ENCODE results near the gene PCNX3. TPM values are rescaled to one million over a fixed set of nuclear protein-coding genes. Genes with fewer than 3 reads are reported as not detected.

Gene PCNX3
- polyA plus RNA-seq, 3 donors = 0.58 to 36.4 (median 1.7) TPM

GRCh38 chr11:65584106-65584505, 31.5 kb upstream of the PCNX3 start:
- no peaks in the 10 kb centered on the region for H3K27me3 ChIP-seq (ENCODE audit: control insufficient read depth in 2 of 2, insufficient read depth in 2 of 2, low read length in 2 of 2)
- no peak overlapping the region for H2AFZ ChIP-seq (ENCODE audit: insufficient read depth, low read depth, low read length, poor library complexity, severe bottlenecking)
- H3K27ac Mint-ChIP-seq = peak overlapping the region in 5 of 7 donors; percentile 21 to 77 (median 71)
- peaks cover 67% of the 10 kb centered on the region for H3K4me1 Mint-ChIP-seq
- H3K27me3 Mint-ChIP-seq (ENCODE audit: low read depth in 3 of 3) = peaks cover 0 to 2% (median 0%) of the 10 kb centered on the region in 3 donors
- 66% methylated on average over 5 of the region's 8 CpGs for WGBS (ENCODE audit: insufficient coverage)
- peaks cover 65 to 72% of the 10 kb centered on the region in 2 donors for H3K36me3 ChIP-seq (replicated peaks in 1 of 2; ENCODE audit: control insufficient read depth in 1 of 2, insufficient read depth in 2 of 2, low read length in 2 of 2)
- peaks cover 91% of the 10 kb centered on the region for H3K79me2 ChIP-seq (ENCODE audit: insufficient read depth, low read length)
- no peak overlapping the region for H3K9ac ChIP-seq (ENCODE audit: insufficient read depth, low read length, poor library complexity, severe bottlenecking)
- DNase-seq = no peak
- peaks cover 64 to 81% of the 10 kb centered on the region in 2 donors for H3K36me3 Mint-ChIP-seq
- intact Hi-C loops (cut with micrococcal nuclease) = no loop called here
- no peak for TF ChIP-seq CTCF (IDR thresholded peaks at IDR 0.05)
- peaks cover 97% of the 10 kb centered on the region for H4K20me1 ChIP-seq (ENCODE audit: insufficient read depth, low read length)
- H3K9me3 Mint-ChIP-seq = no peaks in the 10 kb centered on the region
- peaks cover 47 to 68% of the 10 kb centered on the region in 2 donors for H3K4me1 ChIP-seq (ENCODE audit: control insufficient read depth in 1 of 2, insufficient read depth in 2 of 2, low read length in 2 of 2)
- no peak overlapping the region for H3K4me2 ChIP-seq (replicated peaks; ENCODE audit: extremely low read depth, low read length, poor library complexity, severe bottlenecking)
- peak overlapping the region; percentile 11 to 50 for H3K27ac ChIP-seq (ENCODE audit: low read depth in 1 of 2, low read length in 2 of 2)
- H3K4me3 ChIP-seq (replicated peaks in 1 of 3; ENCODE audit: low read depth in 2 of 3, low read length in 3 of 3) = no peak overlapping the region
- no peak overlapping the region for H3K4me3 Mint-ChIP-seq
- no peaks in the 10 kb centered on the region for H3K9me3 ChIP-seq (replicated peaks in 1 of 2; ENCODE audit: control insufficient read depth in 1 of 2, insufficient read depth in 1 of 2, low read length in 2 of 2)

GRCh38 chr11:65584723-65585171, 30.8 kb upstream of the PCNX3 start:
- Mint-ChIP-seq H3K36me3 (peaks cover 60 to 79% of the 10 kb centered on the region in 2 donors), H3K27ac (peak overlapping the region in 2 of 7 donors; percentile 41 to 63), H3K27me3 (ENCODE audit: low read depth in 3 of 3) (peaks cover 0 to 2% (median 0%) of the 10 kb centered on the region in 3 donors), H3K4me3 (no peak overlapping the region), H3K4me1 (peaks cover 64% of the 10 kb centered on the region), H3K9me3 (no peaks in the 10 kb centered on the region)
- no peaks in the 10 kb centered on the region for H3K27me3 ChIP-seq (ENCODE audit: control insufficient read depth in 2 of 2, insufficient read depth in 2 of 2, low read length in 2 of 2)
- H4K20me1 ChIP-seq (ENCODE audit: insufficient read depth, low read length) = peaks cover 97% of the 10 kb centered on the region
- WGBS (ENCODE audit: insufficient coverage) = 99% methylated on average over 31 of the region's 46 CpGs
- H3K4me3 ChIP-seq (replicated peaks in 1 of 3; ENCODE audit: low read depth in 2 of 3, low read length in 3 of 3) = no peak overlapping the region
- H3K4me2 ChIP-seq (replicated peaks; ENCODE audit: extremely low read depth, low read length, poor library complexity, severe bottlenecking) = no peak overlapping the region
- peaks cover 65 to 71% of the 10 kb centered on the region in 2 donors for H3K36me3 ChIP-seq (replicated peaks in 1 of 2; ENCODE audit: control insufficient read depth in 1 of 2, insufficient read depth in 2 of 2, low read length in 2 of 2)
- peaks cover 47 to 68% of the 10 kb centered on the region in 2 donors for H3K4me1 ChIP-seq (ENCODE audit: control insufficient read depth in 1 of 2, insufficient read depth in 2 of 2, low read length in 2 of 2)
- intact Hi-C loops (cut with micrococcal nuclease) = no loop called here
- no peak overlapping the region for H2AFZ ChIP-seq (ENCODE audit: insufficient read depth, low read depth, low read length, poor library complexity, severe bottlenecking)
- peaks cover 91% of the 10 kb centered on the region for H3K79me2 ChIP-seq (ENCODE audit: insufficient read depth, low read length)
- no peaks in the 10 kb centered on the region for H3K9me3 ChIP-seq (replicated peaks in 1 of 2; ENCODE audit: control insufficient read depth in 1 of 2, insufficient read depth in 1 of 2, low read length in 2 of 2)
- no peak overlapping the region for H3K9ac ChIP-seq (ENCODE audit: insufficient read depth, low read length, poor library complexity, severe bottlenecking)
- no peak for TF ChIP-seq CTCF (IDR thresholded peaks at IDR 0.05)
- H3K27ac ChIP-seq (ENCODE audit: low read depth in 1 of 2, low read length in 2 of 2) = no peak overlapping the region
- DNase-seq = no peak
